GM19025 (cell line): ENCODE measurements around the gene HABP2.

Source experiments
- ATAC-seq: cut with Tn5 transposase; IDR thresholded peaks from one replicate; pipeline ENCODE4 v1.9.1; 2021; ENCODE audit warnings: mild to moderate bottlenecking, low read depth, moderate library complexity; ENCODE audit not compliant: unreplicated experiment

Gene HABP2

DNA sequence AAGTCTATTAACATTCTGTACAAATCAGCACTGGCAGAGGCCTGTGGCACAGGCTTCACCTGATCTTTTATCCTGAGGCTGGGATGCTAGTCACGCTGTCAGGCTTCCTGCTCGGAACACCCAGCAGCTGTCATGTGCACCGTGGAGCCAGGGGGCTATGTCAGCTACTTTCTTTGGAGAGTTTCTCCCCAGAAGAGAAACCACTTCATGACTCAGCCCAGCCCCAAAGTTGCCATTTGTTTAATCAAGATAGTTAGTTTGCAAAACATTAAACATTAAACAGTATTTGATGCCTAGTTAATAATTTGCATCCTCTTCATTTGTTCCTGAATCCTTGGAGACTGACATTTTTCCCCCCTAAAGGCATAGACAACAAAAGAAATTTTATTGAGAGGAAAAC lies at the start of gene HABP2:
Gene HABP2, plus strand, starts transcription at position 353 of the 400 bp plus-strand sequence. CDS start 69 bp downstream, outside the sequence.
- ATAC-seq = no peak

DNA sequence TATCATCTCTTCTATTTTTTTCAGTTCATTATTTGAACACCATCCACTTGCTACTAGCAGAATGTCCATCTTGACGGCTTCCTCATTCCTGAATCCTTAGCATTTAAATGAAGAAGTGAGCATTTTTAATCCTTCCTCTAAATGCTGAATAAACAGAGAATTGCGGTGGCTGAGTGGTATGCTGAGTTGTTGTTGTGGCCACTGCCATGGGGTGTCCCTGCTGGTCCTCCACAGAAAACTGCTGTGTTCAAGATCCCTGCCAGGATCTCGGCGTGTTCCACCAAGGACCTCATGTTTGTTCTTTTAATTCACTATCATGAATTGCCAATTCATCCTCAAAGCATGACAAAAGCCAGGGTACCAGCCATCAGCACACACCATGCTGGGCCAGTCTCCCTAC lies 48.9 kb upstream of the HABP2 start:
- ATAC-seq = no peak

- ATAC-seq = no peak
Measured at GRCh38 chr10:113504423-113504822, 48.4 kb upstream of the HABP2 start.

GRCh38 chr10:113506476-113506875 lies 46.4 kb upstream of the HABP2 start:
- ATAC-seq = no peak

DNA sequence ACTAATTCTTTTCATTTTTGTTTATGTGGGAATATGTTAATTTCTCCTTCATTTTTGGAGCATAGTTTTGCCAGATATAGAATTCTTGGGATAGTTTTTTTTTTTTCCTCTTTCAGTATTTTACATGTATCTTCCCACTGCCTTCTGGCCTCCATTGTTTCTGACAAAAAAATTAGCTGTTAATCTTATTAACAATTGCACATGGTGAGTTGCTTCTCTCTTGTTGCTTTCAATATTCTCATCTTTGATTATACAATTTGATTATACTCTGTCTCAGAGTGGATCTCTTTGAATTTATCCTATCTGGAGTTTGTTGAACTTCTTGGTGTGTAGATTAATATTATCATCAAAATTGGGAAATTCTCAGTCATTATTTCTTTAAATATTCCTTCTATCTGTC lies 41.4 kb upstream of the HABP2 start:
- no peak for ATAC-seq

GRCh38 chr10:113515161-113515560 lies 37.7 kb upstream of the HABP2 start:
- no peak for ATAC-seq

DNA sequence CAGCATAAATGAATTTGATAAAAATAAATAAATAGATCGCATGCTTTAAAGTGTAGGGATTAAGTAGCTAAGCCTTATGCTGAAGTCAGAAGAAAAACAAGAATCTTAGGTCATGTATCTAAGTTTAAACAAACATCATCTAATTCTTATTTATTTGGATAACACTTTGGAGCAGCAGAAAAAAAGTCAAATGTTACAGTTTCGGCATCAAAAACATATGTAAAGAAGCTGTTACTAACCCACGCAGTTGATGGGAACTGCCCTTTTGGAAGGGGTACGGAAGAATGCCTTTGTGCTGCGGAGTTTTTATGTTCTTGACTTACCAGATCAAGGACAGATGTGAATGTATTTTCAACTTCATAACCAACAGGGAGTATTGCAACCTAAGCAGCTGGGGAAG lies 37.3 kb upstream of the HABP2 start:
- ATAC-seq = no peak

DNA sequence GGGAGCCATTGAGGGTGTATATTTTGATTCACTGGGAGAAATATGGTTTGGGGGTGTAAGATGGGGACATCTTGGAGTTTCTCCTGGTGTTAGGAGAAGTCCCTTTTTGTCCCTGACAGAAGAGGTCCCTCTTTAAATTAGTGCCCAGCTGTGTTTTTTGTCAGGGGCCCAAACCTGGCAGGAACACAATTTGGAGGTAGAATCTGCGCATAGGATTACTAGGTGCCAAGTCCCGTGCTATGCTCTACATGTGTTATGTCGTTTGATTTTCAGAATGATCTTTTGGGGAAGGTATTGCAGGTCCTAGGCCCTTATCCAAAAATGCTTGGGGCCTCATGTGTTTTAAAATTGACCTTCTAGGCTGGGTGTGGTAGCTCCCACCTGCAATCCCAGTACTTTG lies 36.8 kb upstream of the HABP2 start:
- no peak for ATAC-seq

- no peak for ATAC-seq
Measured at GRCh38 chr10:113517165-113517900, 35.5 kb upstream of the HABP2 start.

GRCh38 chr10:113517901-113518260 lies 35.0 kb upstream of the HABP2 start:
- no peak for ATAC-seq

GRCh38 chr10:113518415-113518814 lies 34.4 kb upstream of the HABP2 start:
- no peak for ATAC-seq

DNA sequence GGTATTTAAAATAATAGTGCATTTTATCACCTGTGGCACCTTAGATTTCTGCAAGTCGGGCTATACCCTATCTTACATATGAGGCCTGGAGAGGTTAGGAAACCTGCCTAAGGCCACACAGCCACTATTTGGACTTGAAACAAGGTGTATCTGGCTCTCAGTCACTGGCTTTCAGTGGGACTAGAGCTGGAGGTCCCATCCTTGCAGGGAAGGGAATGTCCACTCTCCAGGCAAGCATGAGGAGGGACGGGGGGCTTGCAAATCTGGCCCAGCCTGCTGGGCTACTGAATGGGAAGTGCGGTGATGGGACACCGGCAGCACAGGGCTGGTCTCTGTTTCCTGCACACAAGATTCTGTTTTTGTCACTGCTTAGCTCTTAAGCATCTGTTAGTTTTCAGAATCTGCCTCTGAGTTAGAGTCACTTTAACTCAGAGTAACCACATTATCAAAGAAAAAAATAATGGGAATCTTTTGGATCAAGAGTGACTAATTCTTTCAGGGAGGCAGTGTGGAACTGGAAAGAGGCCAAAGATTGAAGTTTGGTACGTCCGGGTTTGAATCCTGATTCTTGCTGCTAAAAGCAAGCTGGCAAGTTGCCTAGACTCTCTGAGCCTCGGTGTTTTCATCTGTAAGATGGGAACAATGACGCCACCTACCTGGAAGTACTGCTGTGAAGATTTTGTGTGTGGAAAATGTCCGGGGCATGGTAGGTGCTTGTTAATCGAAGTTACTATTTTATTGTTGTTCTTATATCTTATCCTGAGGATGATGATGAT lies 33.8 kb upstream of the HABP2 start:
- no peak for ATAC-seq

DNA sequence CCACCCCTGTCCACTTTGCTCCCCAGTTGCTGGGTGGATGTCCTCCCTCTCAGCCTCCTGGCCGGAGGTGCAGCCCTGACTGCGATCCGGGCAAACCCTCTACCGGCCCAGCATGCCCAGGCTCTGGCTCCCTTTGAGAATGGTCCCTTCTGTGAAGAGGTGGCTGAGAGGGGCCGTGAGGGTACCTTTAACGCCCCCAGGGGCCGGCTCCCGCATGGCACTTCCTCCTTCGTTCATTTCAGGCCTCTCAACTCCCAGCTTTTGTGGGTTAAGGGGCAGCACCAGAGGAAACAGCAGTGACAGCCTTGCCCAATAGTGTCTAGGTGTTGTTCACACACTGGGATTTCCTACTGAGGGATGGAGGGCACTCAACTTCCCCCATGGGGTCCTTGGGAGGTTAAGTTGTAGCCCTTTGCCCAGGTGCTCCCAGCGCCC lies 33.2 kb upstream of the HABP2 start:
- ATAC-seq = no peak

DNA sequence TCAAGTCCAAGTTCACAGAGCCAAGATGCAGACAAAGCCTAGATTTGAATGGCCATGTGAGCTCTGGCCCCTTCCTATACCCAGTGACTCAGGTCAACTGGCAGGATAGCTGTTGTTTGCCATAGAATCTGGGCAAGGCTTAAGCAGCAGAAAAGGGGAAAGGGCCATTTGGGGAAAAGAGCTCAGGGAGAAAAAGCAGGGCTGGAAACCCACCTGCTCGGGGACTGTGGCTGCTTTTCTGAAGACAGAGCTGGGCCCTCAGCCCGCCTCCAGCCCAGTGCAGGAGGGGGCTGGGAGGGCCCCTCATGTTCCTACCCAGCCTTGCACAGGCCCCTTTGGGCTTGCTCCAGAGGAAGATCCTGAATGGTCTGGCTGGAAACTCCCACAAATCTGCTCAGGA lies 32.6 kb upstream of the HABP2 start:
- no peak for ATAC-seq

- no peak for ATAC-seq
Measured at GRCh38 chr10:113520690-113521474, 32.0 kb upstream of the HABP2 start.

- no peak for ATAC-seq
Measured at GRCh38 chr10:113521475-113521795, 31.4 kb upstream of the HABP2 start.

GRCh38 chr10:113522460-113522859 lies 30.4 kb upstream of the HABP2 start:
- ATAC-seq = no peak

GRCh38 chr10:113523071-113523470 lies 29.8 kb upstream of the HABP2 start:
- no peak for ATAC-seq

GRCh38 chr10:113523628-113524027 lies 29.2 kb upstream of the HABP2 start:
- no peak for ATAC-seq

DNA sequence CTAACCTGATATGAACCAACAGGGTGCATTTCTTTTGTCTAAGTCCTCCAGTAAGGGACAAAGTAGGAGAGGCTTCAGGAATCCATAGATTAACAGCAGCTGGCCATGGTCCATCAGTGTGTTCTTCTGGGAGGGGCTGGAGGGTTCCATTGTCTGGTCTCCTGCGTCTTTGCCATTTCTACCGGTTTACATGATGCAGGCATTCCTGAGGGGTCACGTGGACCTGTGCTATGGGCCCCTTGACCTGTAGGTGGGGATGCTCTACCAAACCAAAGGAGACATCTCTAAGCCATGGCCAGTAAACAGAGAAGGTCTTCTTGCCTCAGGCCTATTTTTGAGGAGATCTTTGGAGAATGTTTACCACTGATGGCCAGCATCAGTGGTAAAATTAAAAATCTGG lies 28.7 kb upstream of the HABP2 start:
- no peak for ATAC-seq
